ENCODE measurements around the gene KCNG4.

- TF ChIP-seq, protein P1, sequence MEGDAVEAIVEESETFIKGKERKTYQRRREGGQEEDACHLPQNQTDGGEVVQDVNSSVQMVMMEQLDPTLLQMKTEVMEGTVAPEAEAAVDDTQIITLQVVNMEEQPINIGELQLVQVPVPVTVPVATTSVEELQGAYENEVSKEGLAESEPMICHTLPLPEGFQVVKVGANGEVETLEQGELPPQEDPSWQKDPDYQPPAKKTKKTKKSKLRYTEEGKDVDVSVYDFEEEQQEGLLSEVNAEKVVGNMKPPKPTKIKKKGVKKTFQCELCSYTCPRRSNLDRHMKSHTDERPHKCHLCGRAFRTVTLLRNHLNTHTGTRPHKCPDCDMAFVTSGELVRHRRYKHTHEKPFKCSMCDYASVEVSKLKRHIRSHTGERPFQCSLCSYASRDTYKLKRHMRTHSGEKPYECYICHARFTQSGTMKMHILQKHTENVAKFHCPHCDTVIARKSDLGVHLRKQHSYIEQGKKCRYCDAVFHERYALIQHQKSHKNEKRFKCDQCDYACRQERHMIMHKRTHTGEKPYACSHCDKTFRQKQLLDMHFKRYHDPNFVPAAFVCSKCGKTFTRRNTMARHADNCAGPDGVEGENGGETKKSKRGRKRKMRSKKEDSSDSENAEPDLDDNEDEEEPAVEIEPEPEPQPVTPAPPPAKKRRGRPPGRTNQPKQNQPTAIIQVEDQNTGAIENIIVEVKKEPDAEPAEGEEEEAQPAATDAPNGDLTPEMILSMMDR (IDR thresholded peaks at IDR 0.05 in 2 of 3, conservative IDR thresholded peaks at IDR 0.05 in 1 of 3; ENCODE audit: borderline replicate concordance in 1 of 3, insufficient read depth in 1 of 3, low read depth in 2 of 3, low read length in 2 of 3): no peak
- no peak for TF ChIP-seq SRF (IDR thresholded peaks at IDR 0.05; ENCODE audit: low read depth)
- no peak for TF ChIP-seq EZH2 (IDR thresholded peaks at IDR 0.05)
- TF ChIP-seq EZH2phosphoT487 (IDR thresholded peaks at IDR 0.05; ENCODE audit: borderline replicate concordance): no peak
- no peak for TF ChIP-seq POLR2AphosphoS5 (IDR thresholded peaks at IDR 0.05; ENCODE audit: low read depth, low read length)
- TF ChIP-seq YY1 (IDR thresholded peaks at IDR 0.05; ENCODE audit: extremely low read depth, insufficient replicate concordance, low read depth, low read length): no peak
- TF ChIP-seq SIN3A (IDR thresholded peaks at IDR 0.05; ENCODE audit: low read depth): no peak
- no peak for TF ChIP-seq SP1 (IDR thresholded peaks at IDR 0.05; ENCODE audit: low read depth)
- no peak for TF ChIP-seq POLR2A (IDR thresholded peaks at IDR 0.05; ENCODE audit: borderline replicate concordance, extremely low read depth, insufficient read depth, insufficient read length)
- TF ChIP-seq, protein P2, sequence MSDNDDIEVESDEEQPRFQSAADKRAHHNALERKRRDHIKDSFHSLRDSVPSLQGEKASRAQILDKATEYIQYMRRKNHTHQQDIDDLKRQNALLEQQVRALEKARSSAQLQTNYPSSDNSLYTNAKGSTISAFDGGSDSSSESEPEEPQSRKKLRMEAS (IDR thresholded peaks at IDR 0.05): no peak
- TF ChIP-seq, protein P3, sequence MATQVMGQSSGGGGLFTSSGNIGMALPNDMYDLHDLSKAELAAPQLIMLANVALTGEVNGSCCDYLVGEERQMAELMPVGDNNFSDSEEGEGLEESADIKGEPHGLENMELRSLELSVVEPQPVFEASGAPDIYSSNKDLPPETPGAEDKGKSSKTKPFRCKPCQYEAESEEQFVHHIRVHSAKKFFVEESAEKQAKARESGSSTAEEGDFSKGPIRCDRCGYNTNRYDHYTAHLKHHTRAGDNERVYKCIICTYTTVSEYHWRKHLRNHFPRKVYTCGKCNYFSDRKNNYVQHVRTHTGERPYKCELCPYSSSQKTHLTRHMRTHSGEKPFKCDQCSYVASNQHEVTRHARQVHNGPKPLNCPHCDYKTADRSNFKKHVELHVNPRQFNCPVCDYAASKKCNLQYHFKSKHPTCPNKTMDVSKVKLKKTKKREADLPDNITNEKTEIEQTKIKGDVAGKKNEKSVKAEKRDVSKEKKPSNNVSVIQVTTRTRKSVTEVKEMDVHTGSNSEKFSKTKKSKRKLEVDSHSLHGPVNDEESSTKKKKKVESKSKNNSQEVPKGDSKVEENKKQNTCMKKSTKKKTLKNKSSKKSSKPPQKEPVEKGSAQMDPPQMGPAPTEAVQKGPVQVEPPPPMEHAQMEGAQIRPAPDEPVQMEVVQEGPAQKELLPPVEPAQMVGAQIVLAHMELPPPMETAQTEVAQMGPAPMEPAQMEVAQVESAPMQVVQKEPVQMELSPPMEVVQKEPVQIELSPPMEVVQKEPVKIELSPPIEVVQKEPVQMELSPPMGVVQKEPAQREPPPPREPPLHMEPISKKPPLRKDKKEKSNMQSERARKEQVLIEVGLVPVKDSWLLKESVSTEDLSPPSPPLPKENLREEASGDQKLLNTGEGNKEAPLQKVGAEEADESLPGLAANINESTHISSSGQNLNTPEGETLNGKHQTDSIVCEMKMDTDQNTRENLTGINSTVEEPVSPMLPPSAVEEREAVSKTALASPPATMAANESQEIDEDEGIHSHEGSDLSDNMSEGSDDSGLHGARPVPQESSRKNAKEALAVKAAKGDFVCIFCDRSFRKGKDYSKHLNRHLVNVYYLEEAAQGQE (IDR thresholded peaks at IDR 0.05; ENCODE audit: low read depth): no peak
- no peak for TF ChIP-seq RAD21 (IDR thresholded peaks at IDR 0.05; ENCODE audit: low read depth)
Measured at GRCh38 chr16:84241778-84242177, 2.0 kb upstream of the KCNG4 start.

Data from HCT116 (cell line).